HTERT RPE-1 (cell line): ENCODE results near the gene HOXB7.

Experiments
- in situ Hi-C: fragments of 300-500 bp; cut with MboI; formaldehyde crosslinking; loops from 4 replicates; pipeline ENCODE4 v1.14.3; 2020; ENCODE audit warnings: low sequenced_read_pairs

HOXB7 gene

DNA sequence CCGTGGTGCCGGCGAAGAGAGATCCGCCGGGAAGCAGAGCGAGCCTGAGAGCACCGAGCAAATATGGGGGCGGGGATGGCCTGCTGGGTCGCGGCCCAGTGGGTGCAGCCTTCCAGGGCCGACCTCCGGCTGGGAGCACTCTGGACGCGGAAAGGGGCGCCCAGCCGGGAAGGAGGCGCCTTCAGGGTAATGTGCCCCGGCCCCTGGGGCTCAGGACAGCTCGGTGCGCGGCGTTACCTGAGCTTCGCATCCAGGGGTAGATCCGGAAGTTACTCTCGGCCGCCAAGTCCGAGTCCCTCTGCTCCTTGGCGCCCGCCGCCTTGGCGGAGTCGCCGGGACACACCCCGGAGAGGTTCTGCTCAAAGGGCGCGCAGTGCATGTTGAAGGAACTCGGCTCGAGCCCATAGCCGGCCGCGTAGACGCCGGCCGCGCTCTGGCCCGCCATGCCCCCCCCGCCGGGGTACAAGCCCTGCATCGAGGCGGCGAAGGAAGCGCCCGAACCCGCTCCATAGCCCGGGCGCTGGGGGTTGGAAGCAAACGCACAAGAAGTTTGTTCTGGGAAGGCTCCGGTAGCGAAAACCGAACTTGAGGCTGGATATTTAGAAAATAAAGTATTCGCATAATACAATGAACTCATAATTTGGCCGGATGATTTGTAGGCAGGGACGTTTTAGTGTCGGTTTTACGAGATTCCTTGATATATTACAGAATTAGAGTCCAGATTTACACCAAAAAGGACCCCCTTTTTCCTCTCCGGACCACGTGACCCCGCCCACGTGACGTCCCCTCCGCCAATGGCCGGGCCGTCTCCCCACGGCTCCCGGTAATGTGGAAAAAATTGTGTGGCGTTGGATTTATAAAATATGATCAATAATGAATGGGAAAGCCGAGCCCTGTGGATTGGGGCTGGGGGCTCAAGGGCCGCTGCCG, at the start of gene HOXB7:
TSS of gene HOXB7 (minus strand) at position 736 of the 930 bp plus-strand sequence. CDS start at position 637, 99 bp downstream.
- in situ Hi-C loops = no loop called here

- in situ Hi-C loops = no loop called here
These were observed 45.1 kb upstream of the HOXB7 start for GRCh38 chr17:48655913-48656312.

- in situ Hi-C loops = no loop called here
These were observed 38.9 kb upstream of the HOXB7 start for GRCh38 chr17:48649741-48650140.

GRCh38 chr17:48647963-48648245, 37.1 kb upstream of the HOXB7 start:
- in situ Hi-C loops = no loop called here

DNA sequence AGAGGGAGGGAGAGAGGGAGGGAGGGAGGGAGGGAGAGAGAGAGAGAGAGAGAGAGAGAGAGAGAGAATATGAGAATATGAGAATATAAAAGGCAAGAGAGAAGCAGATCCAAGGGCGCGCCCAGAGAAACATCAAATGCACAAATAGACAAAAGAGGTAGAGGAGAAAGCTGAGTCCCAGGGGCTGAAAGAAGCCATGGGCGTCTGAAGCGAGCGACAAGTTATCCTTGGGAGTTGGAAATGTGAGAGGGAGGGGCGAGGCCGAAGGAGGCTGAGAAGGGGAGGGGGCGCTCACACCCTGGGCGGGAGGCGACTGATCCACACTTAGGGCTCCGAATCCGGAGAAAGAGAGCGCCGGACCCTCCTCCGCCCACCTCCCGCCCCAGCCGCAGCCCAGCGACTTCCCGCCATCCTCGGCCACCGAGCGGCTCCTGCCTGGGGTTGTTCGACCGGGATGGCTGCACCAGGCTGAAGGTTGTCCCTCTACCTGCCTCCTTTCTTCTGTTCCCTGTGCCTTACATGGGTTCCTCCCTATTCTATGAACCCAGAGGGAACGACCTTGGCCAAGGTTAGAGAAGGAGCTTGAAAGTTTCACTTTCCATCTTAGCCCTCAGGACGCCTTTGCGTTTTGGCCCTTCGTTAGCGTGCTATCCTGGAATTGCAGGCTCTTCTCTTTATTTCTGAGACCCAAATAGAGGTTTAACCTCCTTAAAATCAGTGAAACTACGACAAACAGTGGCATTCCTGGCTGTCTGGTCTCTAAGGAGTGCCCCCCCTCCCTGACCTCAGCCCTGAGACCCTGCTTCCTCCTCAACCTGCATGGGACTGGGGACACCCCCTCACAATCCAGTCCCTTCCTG, 36.5 kb upstream of the HOXB7 start:
- in situ Hi-C loops = no loop called here

DNA sequence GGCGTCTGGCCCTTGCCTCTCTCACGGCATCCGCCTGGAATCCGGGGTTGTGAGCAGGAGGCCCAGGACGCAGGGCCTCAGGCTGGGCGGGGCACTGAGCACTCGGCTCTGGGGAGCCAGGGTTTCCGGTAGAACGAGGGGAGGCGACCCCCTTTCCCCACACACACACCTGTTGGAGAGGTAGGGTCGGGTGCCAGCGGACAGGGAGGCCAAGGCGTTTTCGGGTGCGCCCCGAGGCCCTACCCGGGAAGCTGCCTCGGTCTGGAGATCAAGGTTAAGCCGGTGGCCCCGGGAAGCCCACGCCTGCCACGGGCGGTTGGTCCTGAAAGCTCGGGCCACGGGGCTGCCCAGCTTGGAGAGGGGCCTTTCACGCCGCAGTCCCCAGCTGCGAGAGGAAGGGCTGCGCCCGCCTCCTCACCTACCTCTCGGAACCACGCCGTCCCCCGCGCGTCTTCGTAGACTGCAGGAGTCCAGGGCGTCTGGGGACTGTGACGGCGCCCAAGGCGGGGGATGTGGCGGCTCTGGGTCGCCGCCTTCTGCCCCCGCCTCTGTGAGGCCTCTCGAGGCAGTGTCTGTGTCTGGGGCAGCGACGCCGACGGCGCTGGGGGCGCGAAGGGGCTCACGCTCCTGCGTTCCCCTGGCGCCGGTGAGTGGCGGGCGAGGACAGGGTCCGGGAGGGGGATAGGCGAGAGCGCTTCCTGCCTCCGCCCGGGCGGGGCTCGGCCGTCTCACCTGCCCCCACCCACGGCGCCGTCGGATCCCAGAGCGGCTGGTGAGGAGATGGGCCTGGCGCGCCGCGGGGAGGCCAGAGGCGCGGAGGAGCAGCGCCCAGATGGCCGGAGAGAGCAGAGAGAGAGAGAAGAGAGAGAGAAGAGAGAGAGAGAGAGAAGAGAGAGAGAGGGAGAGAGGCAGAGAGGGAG, 35.6 kb upstream of the HOXB7 start:
- in situ Hi-C loops = no loop called here

GRCh38 chr17:48645639-48646182, 34.9 kb upstream of the HOXB7 start:
- in situ Hi-C loops = no loop called here

DNA sequence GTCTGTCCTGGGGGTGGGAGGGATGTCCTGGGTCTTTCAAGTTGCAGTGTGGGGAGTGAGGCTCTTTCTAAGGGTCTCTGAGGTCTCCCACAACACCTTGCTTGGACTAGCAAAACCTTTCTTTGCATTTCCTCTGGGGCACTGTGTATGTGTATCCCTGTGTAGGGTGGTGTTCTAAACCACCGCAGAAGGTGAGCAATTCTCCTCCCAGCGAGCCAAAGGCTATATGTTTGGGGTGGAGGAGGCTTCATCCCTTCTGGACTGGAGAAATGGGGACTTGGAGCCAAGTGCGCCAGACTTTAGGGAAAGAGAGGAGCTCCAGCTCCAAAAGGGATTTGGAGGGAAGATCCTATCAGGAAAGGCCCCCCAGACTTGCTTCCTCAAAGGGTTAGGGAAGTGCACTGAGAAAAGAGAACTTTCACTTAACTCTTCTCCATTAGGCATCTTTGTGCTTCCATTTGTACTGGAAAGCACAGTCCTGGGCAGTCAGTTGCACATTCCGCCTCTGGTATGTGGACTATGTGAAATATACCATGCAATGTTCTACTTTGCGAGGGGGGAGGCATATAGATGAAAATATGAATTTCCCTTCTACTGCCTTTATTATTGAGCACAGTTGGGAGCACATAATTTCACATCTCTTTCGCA, 34.2 kb upstream of the HOXB7 start:
- in situ Hi-C loops = no loop called here

DNA sequence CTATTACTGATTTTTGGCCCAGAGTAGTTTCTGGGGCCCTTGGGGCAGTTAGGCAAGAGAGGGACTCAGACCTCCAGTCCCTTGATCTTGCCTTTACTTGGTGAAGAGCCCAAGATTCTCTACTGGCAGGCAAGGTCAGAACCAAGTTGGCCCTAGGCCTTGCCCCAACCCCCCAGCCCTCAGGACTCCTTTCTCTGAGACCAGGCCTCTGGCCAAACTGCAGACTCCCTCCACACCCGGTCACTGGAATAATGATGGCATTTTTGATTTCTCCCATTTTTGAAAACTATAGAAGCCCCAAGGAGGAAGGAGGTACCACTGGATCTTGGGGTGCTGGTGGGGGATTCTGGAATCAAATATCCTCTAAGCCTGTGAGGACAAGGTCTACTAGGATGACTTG, 33.3 kb upstream of the HOXB7 start:
- in situ Hi-C loops = no loop called here

DNA sequence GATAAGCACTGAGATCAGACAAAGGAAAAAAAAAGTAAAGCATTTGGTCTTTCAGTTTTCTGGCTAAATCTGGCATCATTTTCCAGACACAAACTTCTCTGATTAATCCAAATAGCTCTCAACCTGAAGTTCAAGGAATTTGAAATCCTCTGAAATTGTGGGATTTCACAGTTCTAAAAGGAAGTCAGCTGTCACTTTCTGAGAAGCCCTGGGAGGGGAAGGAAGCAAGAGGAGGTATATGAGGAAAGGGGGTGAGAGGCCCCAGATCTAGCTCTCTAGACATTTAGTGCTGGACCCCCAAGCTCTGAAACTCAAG, 32.8 kb upstream of the HOXB7 start:
- in situ Hi-C loops = no loop called here

GRCh38 chr17:48642843-48643696, 32.3 kb upstream of the HOXB7 start:
- in situ Hi-C loops = no loop called here

GRCh38 chr17:48642059-48642842, 31.4 kb upstream of the HOXB7 start:
- in situ Hi-C loops = no loop called here

DNA sequence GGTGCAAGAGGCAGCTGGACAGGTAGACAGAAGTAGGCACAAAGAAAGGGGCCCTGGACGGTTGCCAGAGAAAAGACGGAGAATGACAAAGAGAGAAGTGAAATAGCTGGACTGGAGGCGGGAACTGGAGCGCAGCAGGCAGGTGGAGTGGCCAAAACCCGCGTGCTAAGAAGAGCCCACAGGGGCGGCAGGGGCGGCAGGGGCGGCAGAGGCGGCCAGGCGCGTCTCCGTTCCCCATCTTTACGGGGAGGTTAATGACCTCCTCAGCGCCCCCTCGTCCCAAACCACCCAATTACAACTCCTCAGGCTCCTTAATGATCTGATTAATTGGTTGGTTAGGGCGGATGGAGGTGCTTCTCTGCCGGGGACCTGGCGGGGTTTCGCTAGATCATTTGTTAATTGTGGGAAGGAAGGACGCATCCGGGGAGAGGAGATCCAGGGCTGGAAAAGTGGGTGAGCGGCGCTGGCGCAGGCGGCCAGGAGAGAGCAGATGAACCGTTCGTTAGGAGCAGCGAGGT, 30.8 kb upstream of the HOXB7 start:
- in situ Hi-C loops = no loop called here

GRCh38 chr17:48640858-48641180, 30.0 kb upstream of the HOXB7 start:
- in situ Hi-C loops = no loop called here

DNA sequence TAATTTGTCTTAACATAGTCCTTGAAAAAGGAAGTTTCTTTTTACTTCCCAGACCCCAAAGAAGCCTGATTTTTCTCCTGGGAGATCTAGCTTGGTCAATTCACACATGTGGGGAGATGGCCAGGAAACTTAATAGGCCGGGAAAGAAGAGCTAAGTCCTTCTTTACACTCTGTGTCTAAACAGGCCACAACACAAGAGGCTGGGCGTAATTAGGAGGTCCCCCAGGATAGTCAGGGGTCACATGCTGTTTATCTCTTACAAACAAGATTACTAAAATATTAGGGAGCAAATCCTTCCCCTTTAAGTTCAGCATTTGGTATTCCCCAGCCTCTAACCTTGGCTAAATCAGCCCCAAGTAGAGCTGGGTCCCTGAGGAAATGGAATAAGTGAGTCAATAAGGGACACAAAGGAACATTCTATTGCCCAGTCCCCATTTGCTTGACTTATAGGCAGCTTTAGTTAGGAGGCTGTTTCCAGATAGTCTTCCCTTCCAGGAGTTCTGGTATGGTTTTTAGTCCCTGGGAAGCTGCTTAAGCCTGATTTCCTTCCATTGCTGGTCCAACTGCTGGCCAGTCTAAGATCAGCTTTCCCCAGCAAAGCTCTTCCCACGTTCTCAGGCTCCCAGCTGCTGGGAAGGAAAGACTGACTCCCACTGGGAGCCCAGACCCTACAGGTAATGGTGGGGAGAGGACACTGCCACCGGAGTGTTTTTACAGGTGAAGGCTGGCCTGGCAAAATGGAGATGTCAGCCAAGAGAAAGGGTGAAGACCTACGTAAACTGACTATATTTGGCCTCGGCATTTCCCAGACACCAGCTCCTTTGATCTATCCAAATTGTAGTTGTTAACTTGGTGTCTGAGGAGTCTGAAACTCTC, 29.4 kb upstream of the HOXB7 start:
- in situ Hi-C loops = no loop called here

DNA sequence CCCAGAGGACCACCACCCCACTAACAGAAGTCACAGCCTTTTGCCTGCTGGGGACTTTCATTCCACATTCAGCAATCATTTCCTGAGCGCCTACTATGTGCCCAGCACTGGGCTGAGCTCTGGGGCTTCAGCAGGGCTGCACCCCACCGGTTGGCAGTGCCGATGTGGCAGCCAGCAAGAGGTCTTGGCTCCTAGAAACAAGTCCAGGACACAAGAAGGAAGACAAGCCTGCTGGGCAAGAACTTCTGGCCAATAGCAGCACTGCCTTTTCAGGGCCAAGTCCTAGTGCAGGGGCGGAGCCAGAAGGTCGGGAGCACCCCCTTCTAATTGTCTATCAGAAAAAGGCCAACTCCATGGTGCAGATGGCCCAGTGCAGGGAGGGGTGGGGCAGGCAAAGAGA, 28.3 kb upstream of the HOXB7 start:
- in situ Hi-C loops = no loop called here
